Activated naive CD8-positive, alpha-beta T cell (primary cell): Measurements from ENCODE around the gene PTGIS.
"Not testable (repeated sequence)": the region's sequence is repeated elsewhere in the genome, so short reads cannot be mapped to it uniquely, and the experiment has no call there.

Experiments used
- H3K27ac Mint-ChIP-seq: one replicate; pipeline ENCODE4 v1.8.0; 2021; ENCODE audit warnings: mixed read lengths
- H3K27me3 Mint-ChIP-seq: one replicate; pipeline ENCODE4 v1.8.0; 2021; ENCODE audit warnings: mixed read lengths
- H3K36me3 Mint-ChIP-seq: one replicate; pipeline ENCODE4 v1.8.0; 2021; ENCODE audit warnings: mixed read lengths
- H3K4me1 Mint-ChIP-seq: one replicate; pipeline ENCODE4 v1.8.0; 2021; ENCODE audit warnings: low read depth, mixed read lengths
- H3K4me3 Mint-ChIP-seq: one replicate; pipeline ENCODE4 v1.8.0; 2021; ENCODE audit warnings: mild to moderate bottlenecking, mixed read lengths
- H3K9me3 Mint-ChIP-seq: one replicate; pipeline ENCODE4 v1.8.0; 2021; ENCODE audit warnings: low read depth, mixed read lengths

PTGIS gene

GRCh38 chr20:49573900-49574416, 6.0 kb upstream of the PTGIS start:
- H3K27me3 Mint-ChIP-seq = peaks cover 8% of the 10 kb centered on the region

GRCh38 chr20:49572857-49573256, 4.9 kb upstream of the PTGIS start:
- H3K4me1 Mint-ChIP-seq = peaks cover 10% of the 10 kb centered on the region
- peak overlapping the region; percentile 50 for H3K27ac Mint-ChIP-seq
- no peak overlapping the region for H3K4me3 Mint-ChIP-seq
- peaks cover 11% of the 10 kb centered on the region for H3K27me3 Mint-ChIP-seq
- no peaks in the 10 kb centered on the region for H3K36me3 Mint-ChIP-seq
- no peaks in the 10 kb centered on the region for H3K9me3 Mint-ChIP-seq

More at GRCh38 chr20:49573900-49574416, 6.0 kb upstream of the PTGIS start:
- peaks cover 4% of the 10 kb centered on the region for H3K4me1 Mint-ChIP-seq
- no peak overlapping the region for H3K27ac Mint-ChIP-seq
- H3K4me3 Mint-ChIP-seq = no peak overlapping the region
- H3K9me3 Mint-ChIP-seq = no peaks in the 10 kb centered on the region
- no peaks in the 10 kb centered on the region for H3K36me3 Mint-ChIP-seq

GRCh38 chr20:49571553-49571835, 3.6 kb upstream of the PTGIS start:
- peaks cover 13% of the 10 kb centered on the region for H3K27me3 Mint-ChIP-seq
- no peak overlapping the region for H3K27ac Mint-ChIP-seq
- no peaks in the 10 kb centered on the region for H3K36me3 Mint-ChIP-seq
- no peaks in the 10 kb centered on the region for H3K9me3 Mint-ChIP-seq
- peaks cover 10% of the 10 kb centered on the region for H3K4me1 Mint-ChIP-seq
- no peak overlapping the region for H3K4me3 Mint-ChIP-seq

GRCh38 chr20:49570828-49571552, 3.1 kb upstream of the PTGIS start:
- Mint-ChIP-seq H3K27me3 (peaks cover 17% of the 10 kb centered on the region), H3K4me1 (peaks cover 10% of the 10 kb centered on the region), H3K36me3 (no peaks in the 10 kb centered on the region), H3K9me3 (no peaks in the 10 kb centered on the region), H3K27ac (no peak overlapping the region), H3K4me3 (no peak overlapping the region)

DNA sequence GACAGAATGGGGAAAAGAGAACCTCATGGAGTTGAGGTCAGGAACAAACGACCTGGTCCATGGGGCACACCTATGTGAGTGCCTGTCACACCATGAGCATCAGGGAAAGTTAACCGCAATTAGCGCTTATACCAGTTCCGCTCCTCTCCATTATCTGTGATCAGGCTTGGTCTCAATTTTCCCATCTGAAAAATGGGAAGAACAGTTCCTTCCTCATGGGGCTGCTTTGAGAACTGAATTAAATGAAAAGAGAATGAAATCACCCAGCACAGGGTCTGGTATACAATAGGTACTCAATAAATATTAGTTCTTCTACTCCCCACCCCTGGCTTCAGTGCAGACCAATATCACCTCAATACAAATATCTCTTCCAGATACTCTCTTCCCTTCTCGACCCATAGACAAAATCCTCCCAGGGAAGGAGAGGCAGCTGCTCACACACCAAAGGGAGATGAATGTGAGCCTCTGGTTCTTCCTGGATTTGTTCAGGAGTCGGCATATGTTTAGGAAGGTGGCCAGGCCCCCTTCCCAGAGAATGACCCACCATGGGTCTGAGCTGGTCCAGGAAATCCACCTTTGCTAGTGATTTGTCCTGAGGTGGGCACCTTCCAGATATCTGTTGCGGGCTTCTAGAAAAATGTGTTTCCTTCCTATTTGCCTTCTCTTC, 2.4 kb upstream of the PTGIS start:
- H3K36me3 Mint-ChIP-seq = no peaks in the 10 kb centered on the region
- H3K4me1 Mint-ChIP-seq = peaks cover 10% of the 10 kb centered on the region
- no peak overlapping the region for H3K4me3 Mint-ChIP-seq
- H3K27ac Mint-ChIP-seq = no peak overlapping the region
- peaks cover 17% of the 10 kb centered on the region for H3K27me3 Mint-ChIP-seq
- no peaks in the 10 kb centered on the region for H3K9me3 Mint-ChIP-seq

- H3K27ac Mint-ChIP-seq = no peak overlapping the region
- peaks cover 17% of the 10 kb centered on the region for H3K27me3 Mint-ChIP-seq
- H3K9me3 Mint-ChIP-seq = no peaks in the 10 kb centered on the region
- H3K4me3 Mint-ChIP-seq = peak overlapping the region; percentile 69
- no peaks in the 10 kb centered on the region for H3K36me3 Mint-ChIP-seq
- H3K4me1 Mint-ChIP-seq = peaks cover 10% of the 10 kb centered on the region
Measured at GRCh38 chr20:49569411-49570115, 1.6 kb upstream of the PTGIS start.

- peaks cover 20% of the 10 kb centered on the region for H3K27me3 Mint-ChIP-seq
- H3K4me1 Mint-ChIP-seq = peaks cover 10% of the 10 kb centered on the region
- H3K4me3 Mint-ChIP-seq = peak overlapping the region; percentile 64
- H3K9me3 Mint-ChIP-seq = no peaks in the 10 kb centered on the region
- peak overlapping the region; percentile 28 for H3K27ac Mint-ChIP-seq
- H3K36me3 Mint-ChIP-seq = no peaks in the 10 kb centered on the region
Measured at GRCh38 chr20:49568278-49569151, 578 bp upstream of the PTGIS start.

DNA sequence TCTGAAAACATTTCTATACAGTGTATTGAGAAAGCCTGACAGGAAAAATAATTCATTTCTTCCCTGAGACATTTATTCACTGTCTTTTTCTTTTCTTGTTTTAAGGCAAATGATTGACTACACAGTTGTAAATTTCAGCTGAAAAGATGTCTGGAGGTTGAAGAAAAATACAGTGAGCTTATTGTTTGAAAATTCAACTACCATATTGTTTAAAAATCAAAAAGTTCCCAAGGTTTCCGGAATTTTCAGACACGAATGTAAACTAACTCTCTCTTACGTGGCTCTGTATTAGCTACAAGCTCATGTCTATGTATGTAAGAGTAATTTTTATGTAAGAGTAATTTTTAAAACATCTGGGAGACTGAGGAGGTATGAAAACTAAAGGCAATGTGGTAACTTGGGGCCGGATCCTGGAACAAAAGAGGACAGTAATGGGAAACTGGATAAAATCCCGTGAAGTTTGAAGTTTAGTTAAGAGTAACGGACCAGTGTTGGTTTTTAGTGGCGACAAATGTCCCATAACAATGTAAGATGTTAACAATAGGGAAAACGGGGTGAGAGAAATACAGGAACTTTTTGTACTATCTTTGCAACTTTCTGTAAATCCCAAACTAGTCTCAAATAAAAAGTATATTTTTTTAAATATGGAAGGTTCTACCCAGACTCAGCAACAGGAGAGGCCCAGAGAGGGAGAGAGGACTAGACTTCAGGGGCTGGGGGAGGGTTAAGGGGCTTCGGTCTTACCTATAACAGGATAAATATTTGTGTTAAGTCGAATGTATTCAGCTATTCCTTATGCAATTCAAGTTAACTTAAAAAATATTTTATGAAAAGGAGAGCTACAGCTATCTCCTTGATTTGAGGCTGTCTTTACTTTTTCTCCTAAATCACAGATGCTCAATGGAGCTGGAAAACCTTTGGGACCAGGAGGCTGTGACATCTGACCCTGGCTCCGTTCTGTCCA, 1.3 kb downstream of the PTGIS start:
- Mint-ChIP-seq H3K36me3 (no peaks in the 10 kb centered on the region), H3K27ac (no peak overlapping the region), H3K9me3 (no peaks in the 10 kb centered on the region), H3K27me3 (peaks cover 26% of the 10 kb centered on the region), H3K4me1 (peaks cover 6% of the 10 kb centered on the region), H3K4me3 (peak overlapping the region; percentile 46)

DNA sequence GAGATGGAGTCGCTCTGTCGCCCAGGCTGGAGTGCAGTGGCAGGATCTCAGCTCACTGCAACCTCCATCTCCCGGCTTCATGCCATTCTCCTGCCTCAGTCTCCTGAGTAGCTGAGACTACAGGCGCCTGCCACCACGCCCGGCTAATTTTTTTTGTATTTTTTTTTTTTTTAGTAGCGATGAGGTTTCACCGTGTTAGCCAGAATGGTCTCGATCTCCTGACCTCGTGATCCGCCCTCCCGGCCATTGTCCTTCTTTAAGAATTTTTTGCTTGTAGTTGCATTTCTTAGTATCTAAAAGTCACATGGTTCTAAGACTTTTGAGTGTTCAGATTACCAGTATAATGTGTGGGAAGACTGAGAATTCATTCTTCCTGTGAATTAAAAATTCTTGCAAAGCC, 2.9 kb downstream of the PTGIS start:
- not testable (repeated sequence) for H3K4me3 Mint-ChIP-seq, H3K9me3 Mint-ChIP-seq, H3K27ac Mint-ChIP-seq, H3K4me1 Mint-ChIP-seq, H3K36me3 Mint-ChIP-seq
- H3K27me3 Mint-ChIP-seq = peaks cover 28% of the 10 kb centered on the region

- H3K4me3 Mint-ChIP-seq = no peak overlapping the region
- peaks cover 3% of the 10 kb centered on the region for H3K36me3 Mint-ChIP-seq
- peaks cover 27% of the 10 kb centered on the region for H3K27me3 Mint-ChIP-seq
- H3K9me3 Mint-ChIP-seq = no peaks in the 10 kb centered on the region
- H3K4me1 Mint-ChIP-seq = peaks cover under 1% of the 10 kb centered on the region
- no peak overlapping the region for H3K27ac Mint-ChIP-seq
Measured at GRCh38 chr20:49563015-49563980, 4.6 kb downstream of the PTGIS start.

- no peak overlapping the region for H3K27ac Mint-ChIP-seq
- no peak overlapping the region for H3K4me3 Mint-ChIP-seq
- no peaks in the 10 kb centered on the region for H3K4me1 Mint-ChIP-seq
- no peaks in the 10 kb centered on the region for H3K9me3 Mint-ChIP-seq
- H3K27me3 Mint-ChIP-seq = peaks cover 26% of the 10 kb centered on the region
- peaks cover 3% of the 10 kb centered on the region for H3K36me3 Mint-ChIP-seq
Measured at GRCh38 chr20:49562311-49563014, 5.5 kb downstream of the PTGIS start.

GRCh38 chr20:49561806-49562205, 6.1 kb downstream of the PTGIS start:
- no peak overlapping the region for H3K4me3 Mint-ChIP-seq
- H3K27ac Mint-ChIP-seq = no peak overlapping the region
- peaks cover 28% of the 10 kb centered on the region for H3K27me3 Mint-ChIP-seq
- no peaks in the 10 kb centered on the region for H3K4me1 Mint-ChIP-seq
- no peaks in the 10 kb centered on the region for H3K9me3 Mint-ChIP-seq
- peaks cover 3% of the 10 kb centered on the region for H3K36me3 Mint-ChIP-seq
